ENCODE measurements around the gene RAB31.

DNA sequence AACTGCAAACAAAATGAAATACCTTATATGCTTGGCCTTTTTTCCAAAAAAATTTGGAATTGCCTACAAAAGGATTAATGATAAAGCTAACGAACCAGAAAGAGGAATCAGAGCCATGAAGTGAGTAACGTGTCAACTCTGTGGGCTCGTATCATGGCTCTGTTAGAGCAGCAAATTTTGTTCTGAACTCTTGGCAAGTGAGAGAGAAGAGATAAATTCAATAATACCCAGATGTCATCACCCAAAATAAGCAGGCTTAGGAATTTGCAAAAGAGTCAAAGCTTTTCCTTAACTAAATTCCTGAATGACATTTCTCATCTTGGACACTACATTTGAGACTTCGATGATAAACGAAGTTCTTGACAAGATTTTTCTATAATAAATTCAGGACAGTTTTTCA lies 182.1 kb downstream of the RAB31 start:
- TF ChIP-seq POLR2A (IDR thresholded peaks at IDR 0.05; ENCODE audit: low read depth, low read length): no peak
- no peak for TF ChIP-seq POLR2AphosphoS5 (IDR thresholded peaks at IDR 0.05; ENCODE audit: low read depth, low read length)
- TF ChIP-seq SPI1 (IDR thresholded peaks at IDR 0.05; ENCODE audit: low read depth, low read length): no peak

Data from GM12891 (cell line).